Measurements from ENCODE around the gene RBBP5. TPM values are rescaled to one million over a fixed set of nuclear protein-coding genes. Genes with fewer than 3 reads are reported as not detected.

The RBBP5 gene
- total RNA-seq, 1 donor from 2014 or later: 23.4 TPM

- Histone ChIP-seq H3K36me3 (ENCODE audit: control insufficient read depth, insufficient read depth, low read length) (no peaks in the 10 kb centered on the region), H3K4me3 (ENCODE audit: low read depth, low read length) (no peak overlapping the region)
- FAIRE-seq: no peak
These were observed 74.0 kb downstream of the RBBP5 start for GRCh38 chr1:205047764-205048231.

GRCh38 chr1:205046870-205047269 lies 74.9 kb downstream of the RBBP5 start:
- no peak for DNase-seq (ENCODE audit: low read depth)
- FAIRE-seq: no peak
- Histone ChIP-seq H3K4me3 (ENCODE audit: low read depth, low read length) (no peak overlapping the region), H3K36me3 (ENCODE audit: control insufficient read depth, insufficient read depth, low read length) (no peaks in the 10 kb centered on the region), H3K27me3 (ENCODE audit: control insufficient read depth, insufficient read depth, low read length) (peaks cover 33% of the 10 kb centered on the region)
- no peak for TF ChIP-seq CTCF (IDR thresholded peaks at IDR 0.05; ENCODE audit: insufficient read depth, low read length, severe bottlenecking)

More at GRCh38 chr1:205047764-205048231, 74.0 kb downstream of the RBBP5 start:
- DNase-seq (ENCODE audit: low read depth): no peak
- H3K27me3 ChIP-seq (ENCODE audit: control insufficient read depth, insufficient read depth, low read length): peaks cover 29% of the 10 kb centered on the region
- no peak for TF ChIP-seq CTCF (IDR thresholded peaks at IDR 0.05; ENCODE audit: insufficient read depth, low read length, severe bottlenecking)

- Histone ChIP-seq H3K27me3 (ENCODE audit: control insufficient read depth, insufficient read depth, low read length) (peaks cover 37% of the 10 kb centered on the region), H3K4me3 (ENCODE audit: low read depth, low read length) (no peak overlapping the region), H3K36me3 (ENCODE audit: control insufficient read depth, insufficient read depth, low read length) (no peaks in the 10 kb centered on the region)
- FAIRE-seq: peak; percentile 28
- DNase-seq (ENCODE audit: low read depth): no peak
- TF ChIP-seq CTCF (IDR thresholded peaks at IDR 0.05; ENCODE audit: insufficient read depth, low read length, severe bottlenecking): no peak
These were observed 76.6 kb downstream of the RBBP5 start for GRCh38 chr1:205045146-205045545.

GRCh38 chr1:205044741-205045140 lies 77.0 kb downstream of the RBBP5 start:
- no peak for DNase-seq (ENCODE audit: low read depth)
- Histone ChIP-seq H3K36me3 (ENCODE audit: control insufficient read depth, insufficient read depth, low read length) (no peaks in the 10 kb centered on the region), H3K4me3 (ENCODE audit: low read depth, low read length) (no peak overlapping the region), H3K27me3 (ENCODE audit: control insufficient read depth, insufficient read depth, low read length) (peaks cover 37% of the 10 kb centered on the region)
- no peak for FAIRE-seq
- TF ChIP-seq CTCF (IDR thresholded peaks at IDR 0.05; ENCODE audit: insufficient read depth, low read length, severe bottlenecking): no peak

- no peak for DNase-seq (ENCODE audit: low read depth)
- Histone ChIP-seq H3K4me3 (ENCODE audit: low read depth, low read length) (no peak overlapping the region), H3K27me3 (ENCODE audit: control insufficient read depth, insufficient read depth, low read length) (peaks cover 40% of the 10 kb centered on the region), H3K36me3 (ENCODE audit: control insufficient read depth, insufficient read depth, low read length) (no peaks in the 10 kb centered on the region)
- FAIRE-seq: no peak
- TF ChIP-seq CTCF (IDR thresholded peaks at IDR 0.05; ENCODE audit: insufficient read depth, low read length, severe bottlenecking): no peak
These were observed 77.9 kb downstream of the RBBP5 start for GRCh38 chr1:205043866-205044265.

Measured in bronchial epithelial cell (primary cell).